GM21390 (cell line): ENCODE results near the gene CCDC74A.
"Not testable (repeated sequence)": the region's sequence is repeated elsewhere in the genome, so short reads cannot be mapped to it uniquely, and the experiment has no call there.

Source experiments
- ATAC-seq: cut with Tn5 transposase; IDR thresholded peaks from one replicate; pipeline ENCODE4 v1.9.1; 2021; ENCODE audit not compliant: unreplicated experiment

Gene CCDC74A

GRCh38 chr2:131552871-131553270 is 25.2 kb downstream of the CCDC74A start:
- ATAC-seq = no peak

DNA sequence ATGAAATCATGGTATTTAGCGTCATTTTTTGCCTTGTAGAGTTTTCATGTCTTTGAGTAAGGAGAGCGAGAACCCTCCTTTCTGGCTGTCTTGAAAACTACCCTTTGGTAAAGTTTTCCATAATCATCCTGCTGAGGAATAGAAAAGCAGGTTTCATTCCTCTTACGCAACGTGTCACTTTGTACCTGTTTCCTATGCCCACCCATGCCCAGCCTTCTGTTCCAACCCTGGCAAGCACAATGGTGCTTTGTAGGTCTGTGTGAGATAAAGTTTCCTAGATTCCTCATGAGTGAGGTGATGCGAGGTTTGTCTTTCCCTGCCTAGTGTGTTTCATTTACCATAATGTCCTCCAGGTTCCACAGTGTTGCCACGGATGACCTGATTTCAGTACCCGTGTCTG is 29.3 kb downstream of the CCDC74A start:
- no peak for ATAC-seq

DNA sequence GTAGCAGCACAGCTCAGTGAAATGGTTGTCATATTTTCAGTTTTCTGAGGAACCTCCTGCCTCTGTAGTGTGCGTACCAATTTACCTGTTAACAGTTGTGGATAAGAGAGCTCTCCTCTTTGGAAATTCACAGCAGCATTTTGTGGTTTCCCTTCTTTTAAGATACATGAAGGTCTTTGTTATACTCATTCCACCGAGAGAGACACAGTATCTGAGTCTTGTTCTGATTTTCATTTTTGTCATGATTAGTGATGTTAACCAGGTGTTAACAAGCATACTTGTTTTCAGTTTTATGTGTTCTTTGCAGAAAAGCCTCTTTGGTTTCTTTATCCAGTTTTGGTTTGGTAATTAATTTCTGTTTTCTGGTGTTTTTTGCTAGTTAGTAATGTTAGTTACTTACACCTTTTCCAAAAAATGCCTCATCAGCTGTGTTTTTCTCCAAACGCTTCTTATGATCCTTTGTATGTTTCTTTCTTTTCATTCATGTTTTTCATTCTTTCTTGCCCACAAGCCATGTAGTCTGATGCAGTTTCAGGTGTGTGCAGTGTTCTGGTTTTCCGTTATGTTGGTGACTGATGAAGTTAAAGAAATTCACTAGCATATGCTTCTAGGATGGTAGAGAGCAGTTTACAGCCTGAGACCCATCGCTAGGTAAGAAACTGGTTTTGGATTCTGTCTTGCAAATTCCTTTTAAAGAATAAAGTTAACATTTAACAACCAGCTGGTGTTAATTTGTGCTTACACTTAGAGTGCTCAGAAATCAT is 30.1 kb downstream of the CCDC74A start:
- ATAC-seq = peak; percentile 81

DNA sequence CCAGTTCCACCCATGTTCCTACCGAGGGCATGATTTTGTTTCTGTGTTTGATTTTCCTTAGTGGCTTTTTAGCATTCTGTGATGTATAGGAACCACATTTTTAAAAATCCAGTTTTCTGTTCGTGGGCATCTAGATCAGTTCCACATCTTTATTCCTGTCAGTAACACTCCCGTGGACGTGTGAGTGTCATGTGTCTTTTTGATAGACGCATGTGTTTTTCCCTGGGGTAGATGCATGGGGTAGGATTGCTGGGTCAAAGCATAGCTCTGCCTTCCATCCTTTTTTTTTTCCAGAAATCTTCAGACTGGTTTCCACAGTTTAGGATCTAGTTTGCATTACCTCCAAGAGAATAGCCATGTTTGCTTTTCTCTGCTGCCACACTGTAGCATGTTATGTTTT is 38.7 kb downstream of the CCDC74A start:
- no peak for ATAC-seq

GRCh38 chr2:131567891-131568290 is 40.2 kb downstream of the CCDC74A start:
- ATAC-seq = no peak

DNA sequence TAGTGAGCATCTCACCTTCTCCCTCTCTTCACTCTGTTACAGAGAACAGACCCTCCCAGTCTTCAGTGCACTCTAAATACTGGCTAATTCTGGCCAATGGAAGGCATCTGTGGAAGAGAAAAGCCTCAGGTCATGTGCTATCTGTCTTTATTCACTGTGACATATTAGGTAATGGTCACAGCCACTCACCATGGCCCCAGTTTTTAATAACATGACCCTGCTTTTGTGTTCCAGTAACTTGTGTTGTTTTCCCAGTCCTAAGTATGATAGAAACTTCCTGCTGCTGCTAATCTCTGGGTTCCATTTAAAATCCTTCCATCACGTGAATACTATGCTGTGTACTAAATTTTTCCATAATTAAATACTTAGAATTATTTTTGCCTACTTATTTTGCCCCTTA is 40.7 kb downstream of the CCDC74A start:
- not testable (repeated sequence) for ATAC-seq

DNA sequence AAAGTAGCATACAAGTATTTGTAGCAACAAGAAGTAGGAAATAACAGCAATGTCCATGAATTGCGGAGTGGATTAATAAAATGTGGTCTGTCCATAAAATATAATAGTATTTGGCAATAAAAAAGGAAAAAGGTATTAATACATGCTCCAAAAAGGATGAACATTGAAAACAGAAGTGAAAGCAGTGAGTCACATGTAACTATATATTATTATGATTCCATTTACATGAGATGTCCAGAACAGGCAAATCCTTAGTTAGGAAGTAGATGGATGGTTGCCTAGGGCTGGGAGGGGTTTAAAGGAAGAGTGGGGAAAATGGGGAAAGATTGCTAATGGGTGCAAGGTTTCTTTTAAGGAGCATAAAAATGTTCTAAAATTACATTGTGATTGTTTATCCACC is 44.5 kb downstream of the CCDC74A start:
- no peak for ATAC-seq

- ATAC-seq = no peak
Observed at GRCh38 chr2:131577812-131578211, 50.1 kb downstream of the CCDC74A start.

DNA sequence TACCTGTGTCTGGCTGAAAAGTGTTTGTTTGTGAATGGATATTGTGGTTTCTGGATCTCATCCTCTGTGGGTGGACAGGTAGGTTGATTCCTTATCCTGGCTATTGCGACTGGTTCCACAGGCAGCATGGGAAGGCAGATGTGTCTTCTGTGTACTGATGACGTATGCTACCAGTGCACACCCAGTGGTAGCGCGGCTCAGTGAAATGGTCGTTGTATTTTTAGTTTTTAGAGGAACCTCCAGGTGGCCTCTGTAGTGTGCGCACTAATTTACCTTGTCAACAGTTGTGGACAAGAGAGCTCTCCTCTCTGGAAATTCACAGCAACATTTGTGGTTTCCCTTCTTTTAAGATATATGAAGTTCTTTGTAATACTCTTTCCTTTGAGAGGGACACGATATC is 52.5 kb downstream of the CCDC74A start:
- ATAC-seq = no peak
